GM12875 (cell line): Measurements from ENCODE around the gene RCVRN.

ENCODE experiments used
- H3K4me3 ChIP-seq: one replicate; pipeline ENCODE4 v1.5.1; 2011; ENCODE audit warnings: low read depth, low read length, control low read depth
- TF ChIP-seq, protein P1 (sequence below): IDR thresholded peaks from 2 replicates; pipeline ENCODE4 v1.5.1; 2011; ENCODE audit warnings: low read depth, mild to moderate bottlenecking, control low read depth, inconsistent platforms, low read length, moderate library complexity, borderline replicate concordance; ENCODE audit not compliant: insufficient read depth

Gene RCVRN

DNA sequence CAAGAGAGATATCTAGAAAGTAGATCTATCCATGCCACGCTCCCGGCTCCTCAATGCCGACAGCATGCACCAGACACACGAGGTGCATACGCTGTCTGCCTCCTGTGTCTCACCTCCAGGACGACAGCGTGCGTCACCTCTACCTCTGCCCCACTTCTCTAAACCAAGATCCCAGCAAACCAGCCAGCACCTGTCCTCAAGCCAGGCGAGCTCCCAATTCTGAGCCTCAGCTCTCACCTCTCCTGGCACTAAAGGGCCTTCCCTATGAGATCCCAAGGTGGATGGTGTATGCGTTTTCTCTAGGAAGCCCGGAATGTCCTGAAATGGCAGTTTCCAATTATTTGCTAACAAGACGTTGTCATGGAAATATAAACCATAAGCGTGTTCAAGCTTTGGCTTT, 36.2 kb upstream of the RCVRN start:
- no peak overlapping the region for H3K4me3 ChIP-seq
- TF ChIP-seq, protein P1, sequence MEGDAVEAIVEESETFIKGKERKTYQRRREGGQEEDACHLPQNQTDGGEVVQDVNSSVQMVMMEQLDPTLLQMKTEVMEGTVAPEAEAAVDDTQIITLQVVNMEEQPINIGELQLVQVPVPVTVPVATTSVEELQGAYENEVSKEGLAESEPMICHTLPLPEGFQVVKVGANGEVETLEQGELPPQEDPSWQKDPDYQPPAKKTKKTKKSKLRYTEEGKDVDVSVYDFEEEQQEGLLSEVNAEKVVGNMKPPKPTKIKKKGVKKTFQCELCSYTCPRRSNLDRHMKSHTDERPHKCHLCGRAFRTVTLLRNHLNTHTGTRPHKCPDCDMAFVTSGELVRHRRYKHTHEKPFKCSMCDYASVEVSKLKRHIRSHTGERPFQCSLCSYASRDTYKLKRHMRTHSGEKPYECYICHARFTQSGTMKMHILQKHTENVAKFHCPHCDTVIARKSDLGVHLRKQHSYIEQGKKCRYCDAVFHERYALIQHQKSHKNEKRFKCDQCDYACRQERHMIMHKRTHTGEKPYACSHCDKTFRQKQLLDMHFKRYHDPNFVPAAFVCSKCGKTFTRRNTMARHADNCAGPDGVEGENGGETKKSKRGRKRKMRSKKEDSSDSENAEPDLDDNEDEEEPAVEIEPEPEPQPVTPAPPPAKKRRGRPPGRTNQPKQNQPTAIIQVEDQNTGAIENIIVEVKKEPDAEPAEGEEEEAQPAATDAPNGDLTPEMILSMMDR = no peak

GRCh38 chr17:9940841-9941240, 35.8 kb upstream of the RCVRN start:
- H3K4me3 ChIP-seq = no peak overlapping the region
- TF ChIP-seq, protein P1 = no peak

DNA sequence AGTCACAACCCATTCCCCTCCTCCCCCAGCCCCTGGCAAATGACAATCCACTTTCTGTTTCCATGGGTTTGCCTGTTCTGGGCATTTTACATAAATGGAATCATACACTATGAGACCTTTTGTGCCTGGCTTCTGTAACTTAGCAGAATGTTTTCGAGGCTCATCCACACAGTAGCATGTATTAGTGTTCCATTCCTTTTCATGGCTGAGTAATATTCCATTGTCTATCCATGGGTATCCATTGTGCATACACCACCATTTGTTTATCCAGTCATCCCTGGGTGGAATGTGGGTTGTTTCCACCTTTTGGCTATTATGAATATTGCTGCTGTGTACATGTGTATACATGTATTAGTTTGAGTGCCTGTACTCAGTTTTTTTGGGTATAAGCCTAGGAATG, 33.7 kb upstream of the RCVRN start:
- TF ChIP-seq, protein P1 = no peak
- no peak overlapping the region for H3K4me3 ChIP-seq

DNA sequence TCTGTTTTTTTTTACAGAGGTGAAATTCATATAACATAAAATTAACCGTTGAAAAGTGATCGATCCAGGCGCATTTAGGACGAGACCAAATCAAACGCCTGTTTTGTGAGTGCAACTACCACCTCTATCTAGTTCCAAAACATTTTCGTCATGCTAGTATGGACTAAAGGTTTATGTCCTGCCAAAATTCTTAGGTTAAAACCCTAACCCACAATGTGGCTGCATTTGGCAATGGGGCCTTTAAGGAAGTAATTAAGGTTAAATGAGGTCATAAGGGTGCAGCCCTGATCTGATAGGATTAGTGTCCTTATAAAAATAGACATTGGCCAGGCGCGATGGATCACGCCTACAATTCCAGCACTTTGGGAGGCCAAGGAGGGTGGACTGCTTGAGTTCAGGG, 32.8 kb upstream of the RCVRN start:
- TF ChIP-seq, protein P1 = no peak
- no peak overlapping the region for H3K4me3 ChIP-seq

GRCh38 chr17:9937241-9937761, 32.2 kb upstream of the RCVRN start:
- H3K4me3 ChIP-seq = no peak overlapping the region
- TF ChIP-seq, protein P1 = no peak

- TF ChIP-seq, protein P1 = no peak
- H3K4me3 ChIP-seq = no peak overlapping the region
Measured at GRCh38 chr17:9936095-9936494, 31.0 kb upstream of the RCVRN start.

DNA sequence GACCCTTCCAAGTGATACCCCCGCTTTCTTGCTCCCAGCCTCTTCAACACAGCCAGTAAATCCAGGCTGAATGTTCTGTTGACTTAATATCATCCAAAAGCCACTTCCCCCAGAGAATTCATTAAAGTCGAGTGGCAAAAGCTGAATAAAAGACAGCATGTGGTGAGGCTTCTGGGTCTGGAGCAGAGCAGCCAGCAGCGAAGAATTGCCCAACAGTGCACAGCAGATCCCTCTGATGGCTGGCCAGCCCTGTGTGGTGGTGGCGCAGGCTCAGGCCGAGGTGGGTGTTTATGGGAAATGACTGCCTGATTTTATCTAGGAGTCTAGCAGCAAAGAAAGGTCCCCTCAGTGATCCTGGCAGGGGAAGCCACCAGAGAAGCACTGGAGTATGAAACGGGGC, 30.3 kb upstream of the RCVRN start:
- TF ChIP-seq, protein P1 = no peak

More for the DNA sequence above, 30.3 kb upstream of the RCVRN start:
- no peak overlapping the region for H3K4me3 ChIP-seq
